HepG2 (cell line): ENCODE data around the gene ECSIT. TPM values are rescaled to one million over a fixed set of nuclear protein-coding genes. Genes with fewer than 3 reads are reported as not detected.
"Not testable (repeated sequence)": the region's sequence is repeated elsewhere in the genome, so short reads cannot be mapped to it uniquely, and the experiment has no call there.

Experiments used
- ATAC-seq: fragments of 200-7000 bp; cut with Tn5 transposase; 3 replicates; pipeline ENCODE4 v1.9.1; 2020; ENCODE audit warnings: mild to moderate bottlenecking, moderate library complexity
- BruUV-seq: library from RNA; stranded (reverse); fragments of 400-500 nt; replicated peaks from 2 replicates; lab custom pipeline; 2021; lab: Mats Ljungman, UMichigan
- CTCF ChIA-PET: fragments of 300-600 bp; formaldehyde crosslinking; extraction: SDS; loops from one replicate; lab custom pipeline; 2021; ENCODE audit warnings: low total read pairs, inconsistent platforms, low intra/inter-chr PET ratio; lab: Yijun Ruan, JAX
- POLR2A ChIA-PET: fragments of 350-600 bp; sonication (Branson Sonifier 250); formaldehyde crosslinking; loops from one replicate; lab custom pipeline; 2020; ENCODE audit warnings: antibody characterized with exemption, inconsistent platforms; lab: Yijun Ruan, JAX
- DNase-seq: peaks from one replicate; pipeline ENCODE4 v3.0.0-alpha.2; 2015; ENCODE audit warnings: low spot score
- FAIRE-seq: peaks from 3 replicates; lab custom pipeline; 2011; peaks lifted over from hg19 to GRCh38; lab: Jason Lieb, UNC
- H2AFZ ChIP-seq: one replicate; pipeline ENCODE4 v1.6.1; 2011; ENCODE audit warnings: low read length, inconsistent platforms
- H3K27ac ChIP-seq: fragments of 300-600 bp; 3 replicates; pipeline ENCODE4 v1.8.0; 2011; ENCODE audit warnings: mixed run types, mild to moderate bottlenecking, mixed read lengths, low read length, inconsistent platforms; ENCODE audit not compliant: insufficient read depth; ENCODE audit errors: extremely low read length
- H3K27me3 ChIP-seq, 2 experiments: fragments of 200-600 bp in 1 of 2; 2 replicates in 1 of 2; 3 replicates in 1 of 2; pipeline versions ENCODE4 v1.6.0 to v1.8.0; 2011; ENCODE audit warnings: low read length in 2 of 2, mild to moderate bottlenecking in 2 of 2, moderate library complexity in 2 of 2, inconsistent platforms in 1 of 2; ENCODE audit not compliant: insufficient read depth in 2 of 2, control insufficient read depth in 1 of 2
- H3K36me3 ChIP-seq, 2 experiments: fragments of 200-600 bp in 1 of 2; replicated peaks in 1 of 2; 2 replicates in 1 of 2; 3 replicates in 1 of 2; pipeline versions ENCODE4 v1.5.1 to v1.8.0; 2011; ENCODE audit warnings: low read length in 2 of 2, inconsistent platforms in 1 of 2; ENCODE audit not compliant: insufficient read depth in 2 of 2, control insufficient read depth in 1 of 2
- H3K4me1 ChIP-seq: 2 replicates; pipeline ENCODE4 v1.5.1; 2012; ENCODE audit warnings: low read length, inconsistent platforms; ENCODE audit not compliant: insufficient read depth
- H3K4me2 ChIP-seq: 2 replicates; pipeline ENCODE4 v1.6.0; 2011; ENCODE audit warnings: low read depth, low read length, inconsistent platforms
- H3K4me3 ChIP-seq, 3 experiments: fragments of 200-600 bp in 1 of 3; sonication (generic), shearing (Covaris generic) in 1 of 3; replicated peaks in 1 of 3; 2 replicates each; pipeline ENCODE4 v1.5.1; 2011 to 2016; ENCODE audit warnings: low read length in 3 of 3, inconsistent platforms in 2 of 3, low read depth in 2 of 3, mild to moderate bottlenecking in 2 of 3, control low read depth in 1 of 3, mixed read lengths in 1 of 3; ENCODE audit not compliant: insufficient read depth in 1 of 3
- H3K79me2 ChIP-seq: one replicate; pipeline ENCODE4 v1.6.1; 2011; ENCODE audit warnings: low read length, inconsistent platforms; ENCODE audit not compliant: insufficient read depth
- H3K9ac ChIP-seq: 2 replicates; pipeline ENCODE4 v1.6.0; 2011; ENCODE audit warnings: mild to moderate bottlenecking, low read depth, low read length, inconsistent platforms; ENCODE audit not compliant: insufficient read depth
- H3K9me3 ChIP-seq: 2 replicates; pipeline ENCODE4 v1.5.1; 2012; ENCODE audit warnings: mild to moderate bottlenecking, low read length
- H4K20me1 ChIP-seq: 2 replicates; pipeline ENCODE4 v1.6.0; 2011; ENCODE audit warnings: inconsistent platforms, mild to moderate bottlenecking, low read length, moderate library complexity; ENCODE audit not compliant: insufficient read depth
- FOXP1 ChIP-seq, 2 experiments: fragments of 450-650 bp in 1 of 2; IDR thresholded peaks; 2 replicates each; pipeline ENCODE4 v1.6.1; 2017 to 2018; ENCODE audit warnings: antibody characterized with exemption in 1 of 2
- GLMP ChIP-seq: sonication (generic); formaldehyde crosslinking; IDR thresholded peaks from 2 replicates; pipeline ENCODE4 v1.9.0; 2021; ENCODE audit warnings: missing genetic modification reagents, mild to moderate bottlenecking, borderline replicate concordance
- HDAC6 ChIP-seq: fragments of 200-600 bp; sonication (generic); IDR thresholded peaks from 2 replicates; pipeline ENCODE4 v1.7.0; 2017; ENCODE audit warnings: mild to moderate bottlenecking, antibody characterized with exemption, low read length, low read depth
- IKZF4 ChIP-seq: sonication (generic); formaldehyde crosslinking; IDR thresholded peaks from 2 replicates; pipeline ENCODE4 v1.5.1; 2020; ENCODE audit warnings: borderline replicate concordance, mild to moderate bottlenecking, low read depth, missing genetic modification reagents; ENCODE audit errors: not compliant biosample characterization
- MAF1 ChIP-seq: sonication (generic); formaldehyde crosslinking; IDR thresholded peaks from 2 replicates; pipeline ENCODE4 v1.5.0; 2020; ENCODE audit warnings: missing genetic modification reagents, borderline replicate concordance
- MEIS2 ChIP-seq: sonication (generic); formaldehyde crosslinking; IDR thresholded peaks from 2 replicates; pipeline ENCODE4 v1.9.0; 2021; ENCODE audit warnings: mild to moderate bottlenecking, missing genetic modification reagents
- ZBTB39 ChIP-seq: sonication (generic); formaldehyde crosslinking; IDR thresholded peaks from 2 replicates; pipeline ENCODE4 v1.5.0; 2020; ENCODE audit warnings: missing genetic modification reagents
- ZKSCAN1 ChIP-seq: fragments of 150-350 bp; IDR thresholded peaks from 2 replicates; pipeline ENCODE4 v1.6.1; 2014; ENCODE audit warnings: low read length
- ZMYM4 ChIP-seq: sonication (generic); formaldehyde crosslinking; IDR thresholded peaks from 2 replicates; pipeline ENCODE4 v1.8.1; 2023; ENCODE audit warnings: mild to moderate bottlenecking, missing genetic modification reagents
- ZNF567 ChIP-seq: sonication (generic); formaldehyde crosslinking; IDR thresholded peaks from 2 replicates; pipeline ENCODE4 v1.8.1; 2023; ENCODE audit warnings: mild to moderate bottlenecking, missing genetic modification reagents, borderline replicate concordance
- ZNF777 ChIP-seq: sonication (generic); formaldehyde crosslinking; IDR thresholded peaks from 2 replicates; pipeline ENCODE4 v1.4.0; 2020; ENCODE audit warnings: missing genetic modification reagents
- ZNF784 ChIP-seq: sonication (generic); formaldehyde crosslinking; IDR thresholded peaks from 2 replicates; pipeline ENCODE4 v1.5.1; 2020; ENCODE audit warnings: missing genetic modification reagents, mild to moderate bottlenecking, borderline replicate concordance
- WGBS: methylation state at CpG from one replicate; pipeline ENCODE4 v1.1.6; 2017; ENCODE audit warnings: low lambda C conversion rate; 5-methylcytosine and 5-hydroxymethylcytosine counted together
- in situ Hi-C: cut with HindIII; loops from 2 replicates; pipeline ENCODE4 v1.10.0; 2017; ENCODE audit warnings: low pct_unique_long_range_greater_than_20kb; ENCODE audit not compliant: extremely low pct_ligation_motif_present
- intact Hi-C: fragments of 100-400 bp; cut with micrococcal nuclease; formaldehyde crosslinking; loops from one replicate; pipeline ENCODE4 v1.10.0; 2022; ENCODE audit not compliant: unreplicated experiment
- polyA plus RNA-seq, 8 experiments: library from polyadenylated mRNA; depleted of rRNA in 3 of 8; stranded (reverse) in 7 of 8; unstranded in 1 of 8; fragments of >200 nt; fragmentation: Illumina TruSeq in 4 of 8; extraction: Trizol in 4 of 8; gene quantifications; 2 replicates each; pipeline versions ENCODE4 v1.2.1 to v1.2.3, GENCODE V29; 2011 to 2016; ENCODE audit warnings: low read depth in 4 of 8, missing spikeins in 1 of 8, mixed read lengths in 1 of 8; ENCODE audit not compliant: insufficient read depth in 1 of 8
- total RNA-seq, 5 experiments: library from RNA; depleted of rRNA; stranded (reverse); fragments of >200 nt; fragmentation: Illumina TruSeq; extraction: Trizol; gene quantifications; 2 replicates each; pipeline ENCODE4 v1.2.3, GENCODE V29; 2016; ENCODE audit warnings: low read depth in 1 of 5

Gene ECSIT
- total and polyA plus RNA-seq, 2 of the 13 experiments (the other 11 are each of a cell fraction or from before 2014, with no cell fraction given), result 36.4 to 62.3 TPM

GRCh38 chr19:11566164-11566563 lies 37.2 kb upstream of the ECSIT start:
- no peak for TF ChIP-seq ZBTB39 (CRISPR knock-in tag)
- TF ChIP-seq GLMP (CRISPR knock-in tag), result no peak
- no peak for TF ChIP-seq MEIS2
- no peak for TF ChIP-seq MAF1 (CRISPR knock-in tag)
- no peak for TF ChIP-seq IKZF4 (CRISPR knock-in tag)
- TF ChIP-seq FOXP1 (IDR thresholded peaks at IDR 0.05), result no peak
- TF ChIP-seq FOXP1 (CRISPR knock-in tag; IDR thresholded peaks at IDR 0.05), result no peak
- no peak for TF ChIP-seq ZNF567 (CRISPR knock-in tag)
- no peak for TF ChIP-seq ZNF784 (CRISPR knock-in tag)
- TF ChIP-seq ZKSCAN1, result no peak
- TF ChIP-seq ZNF777 (CRISPR knock-in tag), result no peak
- no peak for TF ChIP-seq HDAC6
- TF ChIP-seq ZMYM4 (CRISPR knock-in tag), result no peak
- no TSS peak for BruUV-seq
- POLR2A ChIA-PET, result no interaction called here
- in situ Hi-C loops, result no loop called here
- ATAC-seq, result no peak
- Histone ChIP-seq H3K9me3 (no peaks in the 10 kb centered on the region), H3K36me3 (no peaks in the 10 kb centered on the region), H3K9ac (no peak overlapping the region), H3K4me3 (no peak overlapping the region), H4K20me1 (no peaks in the 10 kb centered on the region), H3K27me3 (no peaks in the 10 kb centered on the region), H3K4me2 (no peak overlapping the region), H3K4me1 (no peaks in the 10 kb centered on the region), H2AFZ (no peak overlapping the region), H3K79me2 (no peaks in the 10 kb centered on the region), H3K27ac (no peak overlapping the region)
- FAIRE-seq, result no peak
- DNase-seq, result no peak
- no CpG with 5 or more reads among the region's 2 CpGs for WGBS
- CTCF ChIA-PET, result no interaction called here
- intact Hi-C loops, result no loop called here

GRCh38 chr19:11565649-11565980 lies 36.7 kb upstream of the ECSIT start:
- FAIRE-seq, in situ Hi-C loops, H3K4me1 ChIP-seq, DNase-seq, H3K4me3 ChIP-seq, H3K27me3 ChIP-seq, ATAC-seq, H2AFZ ChIP-seq, POLR2A ChIA-PET, H3K9me3 ChIP-seq, H3K79me2 ChIP-seq, H3K27ac ChIP-seq, CTCF ChIA-PET, BruUV-seq, H3K36me3 ChIP-seq, H3K4me2 ChIP-seq, H4K20me1 ChIP-seq, intact Hi-C loops, H3K9ac ChIP-seq: not testable (repeated sequence)
- 92% methylated on average over 5 of the region's 5 CpGs for WGBS
